Activated CD8-positive, alpha-beta T cell treated with anti-CD3 and anti-CD28 coated beads for 36 hours (primary cell): Measurements from ENCODE around the gene CDK1. TPM values are rescaled to one million over a fixed set of nuclear protein-coding genes. Genes with fewer than 3 reads are reported as not detected.

Source experiments
- ATAC-seq: fragments of 200-7000 bp; cut with Tn5 transposase; one replicate; pipeline ENCODE4 v1.10.0; 2021; ENCODE audit warnings: mild to moderate bottlenecking, moderate library complexity
- CTCF ChIA-PET: fragments of 350-600 bp; sonication (Branson Sonifier 250); formaldehyde crosslinking; loops from one replicate; lab custom pipeline; 2021; ENCODE audit warnings: antibody characterized with exemption; lab: Charles Lee
- POLR2A ChIA-PET: fragments of 350-600 bp; sonication (Branson Sonifier 250); formaldehyde crosslinking; loops from one replicate; lab custom pipeline; 2021; ENCODE audit warnings: antibody characterized with exemption; lab: Charles Lee
- DNase-seq: peaks from one replicate; pipeline ENCODE4 v3.0.0-alpha.2; 2020
- H3K27ac Mint-ChIP-seq: one replicate; pipeline ENCODE4 v1.8.0; 2021; ENCODE audit warnings: mild to moderate bottlenecking, mixed read lengths
- H3K27me3 Mint-ChIP-seq: one replicate; pipeline ENCODE4 v1.8.0; 2021; ENCODE audit warnings: mixed read lengths
- H3K36me3 Mint-ChIP-seq: one replicate; pipeline ENCODE4 v1.8.0; 2021; ENCODE audit warnings: low read depth, mixed read lengths
- H3K4me1 Mint-ChIP-seq: one replicate; pipeline ENCODE4 v1.8.0; 2021; ENCODE audit warnings: low read depth, mixed read lengths
- H3K4me3 Mint-ChIP-seq: one replicate; pipeline ENCODE4 v1.8.0; 2021; ENCODE audit warnings: mild to moderate bottlenecking, moderate library complexity, mixed read lengths
- H3K9me3 Mint-ChIP-seq: one replicate; pipeline ENCODE4 v1.8.0; 2021; ENCODE audit warnings: mixed read lengths
- intact Hi-C: fragments of 100-400 bp; cut with micrococcal nuclease; formaldehyde crosslinking; loops from one replicate; pipeline ENCODE4 v1.10.0; 2022
- total RNA-seq, 2 experiments: library from RNA; stranded (reverse); gene quantifications; one replicate each; pipeline ENCODE4 v1.2.3, GENCODE V29; 2021
- TF ChIP-seq, protein P1 (sequence below): fragments of 200-600 bp; IDR thresholded peaks from one replicate; pipeline ENCODE4 v1.8.0; 2022; ENCODE audit warnings: antibody characterized with exemption, mild to moderate bottlenecking

Gene CDK1
- total RNA-seq, 2 experiments from 2014 or later, result 108 to 112 TPM

DNA sequence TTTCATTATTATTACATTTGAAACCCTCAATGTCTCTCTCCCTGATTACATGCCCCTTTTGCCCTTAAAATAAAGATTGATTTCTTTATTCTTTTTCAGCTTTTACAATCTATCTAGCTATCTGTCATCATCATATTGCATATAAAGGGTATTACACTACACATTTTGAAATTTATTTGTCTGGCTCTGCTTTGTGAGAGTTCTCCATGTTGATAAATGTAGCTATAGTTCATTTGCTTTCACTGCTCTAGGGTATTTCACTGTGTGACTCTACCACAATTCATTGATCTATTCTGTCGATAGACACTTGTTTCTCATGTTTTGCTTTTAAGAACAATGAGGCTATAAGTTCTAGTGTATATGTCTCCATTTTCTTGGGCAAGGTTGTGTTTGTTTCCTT, 25.6 kb downstream of the CDK1 start:
- TF ChIP-seq, protein P1, sequence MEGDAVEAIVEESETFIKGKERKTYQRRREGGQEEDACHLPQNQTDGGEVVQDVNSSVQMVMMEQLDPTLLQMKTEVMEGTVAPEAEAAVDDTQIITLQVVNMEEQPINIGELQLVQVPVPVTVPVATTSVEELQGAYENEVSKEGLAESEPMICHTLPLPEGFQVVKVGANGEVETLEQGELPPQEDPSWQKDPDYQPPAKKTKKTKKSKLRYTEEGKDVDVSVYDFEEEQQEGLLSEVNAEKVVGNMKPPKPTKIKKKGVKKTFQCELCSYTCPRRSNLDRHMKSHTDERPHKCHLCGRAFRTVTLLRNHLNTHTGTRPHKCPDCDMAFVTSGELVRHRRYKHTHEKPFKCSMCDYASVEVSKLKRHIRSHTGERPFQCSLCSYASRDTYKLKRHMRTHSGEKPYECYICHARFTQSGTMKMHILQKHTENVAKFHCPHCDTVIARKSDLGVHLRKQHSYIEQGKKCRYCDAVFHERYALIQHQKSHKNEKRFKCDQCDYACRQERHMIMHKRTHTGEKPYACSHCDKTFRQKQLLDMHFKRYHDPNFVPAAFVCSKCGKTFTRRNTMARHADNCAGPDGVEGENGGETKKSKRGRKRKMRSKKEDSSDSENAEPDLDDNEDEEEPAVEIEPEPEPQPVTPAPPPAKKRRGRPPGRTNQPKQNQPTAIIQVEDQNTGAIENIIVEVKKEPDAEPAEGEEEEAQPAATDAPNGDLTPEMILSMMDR, result no peak
- Mint-ChIP-seq H3K4me3 (no peak overlapping the region), H3K27me3 (no peaks in the 10 kb centered on the region), H3K4me1 (no peaks in the 10 kb centered on the region), H3K36me3 (peaks cover 1% of the 10 kb centered on the region), H3K27ac (no peak overlapping the region), H3K9me3 (no peaks in the 10 kb centered on the region)
- intact Hi-C loops, result no loop called here
- no peak for ATAC-seq
- DNase-seq, result no peak
- CTCF ChIA-PET, result interaction anchor here (1.1 kb wide), 1 partner anchor 13 kb away, joined by 4 read pairs; no protein-coding TSS in a partner anchor
- POLR2A ChIA-PET, result interaction anchor here (0.6 kb wide), 1 partner anchor 12 kb away, joined by 3 read pairs; no protein-coding TSS in a partner anchor

DNA sequence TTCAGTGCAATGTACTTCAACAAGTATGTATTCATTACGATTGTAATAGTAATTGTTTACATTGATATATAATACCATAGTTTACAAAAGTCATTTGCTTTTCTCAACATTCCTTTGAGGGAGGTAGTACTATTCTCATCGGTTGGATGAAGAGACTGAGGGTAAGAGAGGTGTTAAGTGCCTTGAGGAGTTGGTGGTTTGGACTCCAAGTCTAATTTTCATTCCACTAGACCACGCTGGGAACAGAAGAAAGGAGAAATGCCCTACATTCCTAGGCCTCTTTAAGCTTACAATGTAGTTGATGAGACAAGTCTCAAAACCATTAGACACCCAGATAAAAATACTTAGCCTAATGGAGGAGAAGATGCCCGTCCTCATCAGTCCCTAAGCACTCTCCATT, 28.6 kb downstream of the CDK1 start:
- Mint-ChIP-seq H3K4me1 (no peaks in the 10 kb centered on the region), H3K36me3 (no peaks in the 10 kb centered on the region), H3K27me3 (no peaks in the 10 kb centered on the region), H3K4me3 (no peak overlapping the region), H3K27ac (no peak overlapping the region), H3K9me3 (no peaks in the 10 kb centered on the region)
- CTCF ChIA-PET, result interaction anchor here (0.6 kb wide), 1 partner anchor 15 kb away, joined by 3 read pairs; no protein-coding TSS in a partner anchor
- intact Hi-C loops, result no loop called here
- TF ChIP-seq, protein P1, result no peak
- POLR2A ChIA-PET, result no interaction called here
- no peak for DNase-seq
- no peak for ATAC-seq

DNA sequence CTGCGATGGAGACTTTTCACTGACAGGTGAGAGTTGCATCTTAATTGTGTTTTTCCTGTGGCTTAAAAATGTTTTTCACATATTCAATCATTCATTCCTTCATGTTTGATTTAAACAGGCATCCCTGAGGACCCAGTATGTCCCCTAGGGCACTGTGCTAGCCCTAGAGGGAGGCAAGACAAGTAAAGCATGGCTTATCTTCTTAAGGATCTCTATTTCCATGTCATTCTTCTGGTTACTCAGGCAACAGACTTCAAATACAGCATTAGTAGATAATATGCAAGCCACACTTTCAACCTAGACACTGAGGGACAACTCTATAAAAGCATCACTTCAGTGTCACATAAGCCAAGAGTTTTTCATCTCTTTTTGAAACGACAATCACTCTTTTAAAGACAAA, 29.2 kb downstream of the CDK1 start:
- CTCF ChIA-PET, result no interaction called here
- no peaks in the 10 kb centered on the region for H3K27me3 Mint-ChIP-seq
- no peak overlapping the region for H3K4me3 Mint-ChIP-seq

DNA sequence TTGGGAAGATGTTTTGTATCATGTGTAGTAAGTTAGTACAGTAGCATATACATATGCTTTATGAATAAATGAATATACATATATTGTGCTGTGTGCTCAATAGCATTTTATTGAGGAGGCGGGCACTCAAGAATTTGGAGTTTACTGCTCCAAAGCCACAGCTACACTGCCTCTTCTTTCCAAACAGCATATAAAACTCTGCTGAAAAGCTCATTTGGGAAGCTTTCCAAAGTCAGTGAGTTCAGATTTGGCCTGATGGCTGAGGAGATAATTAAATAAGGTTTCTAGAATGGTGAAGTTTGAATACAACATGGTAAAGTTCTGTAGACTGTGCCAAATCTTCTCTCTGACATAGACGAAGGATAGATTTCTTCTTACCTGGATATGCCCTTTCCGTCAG, 29.8 kb downstream of the CDK1 start:
- DNase-seq (no peak), ATAC-seq (no peak)
- Mint-ChIP-seq H3K27me3 (no peaks in the 10 kb centered on the region), H3K4me3 (no peak overlapping the region), H3K4me1 (no peaks in the 10 kb centered on the region), H3K36me3 (no peaks in the 10 kb centered on the region), H3K9me3 (no peaks in the 10 kb centered on the region), H3K27ac (no peak overlapping the region)
- CTCF ChIA-PET, result interaction anchor here (1.3 kb wide), 1 partner anchor 9 kb away, joined by 3 read pairs; no protein-coding TSS in a partner anchor
- TF ChIP-seq, protein P1, result no peak
- POLR2A ChIA-PET, result no interaction called here
- intact Hi-C loops, result no loop called here

More for the DNA sequence above, 29.2 kb downstream of the CDK1 start:
- DNase-seq, result no peak
- Mint-ChIP-seq H3K36me3 (no peaks in the 10 kb centered on the region), H3K9me3 (no peaks in the 10 kb centered on the region), H3K4me1 (no peaks in the 10 kb centered on the region), H3K27ac (no peak overlapping the region)
- no peak for ATAC-seq
- TF ChIP-seq, protein P1, result no peak
- POLR2A ChIA-PET, result no interaction called here
- intact Hi-C loops, result no loop called here

DNA sequence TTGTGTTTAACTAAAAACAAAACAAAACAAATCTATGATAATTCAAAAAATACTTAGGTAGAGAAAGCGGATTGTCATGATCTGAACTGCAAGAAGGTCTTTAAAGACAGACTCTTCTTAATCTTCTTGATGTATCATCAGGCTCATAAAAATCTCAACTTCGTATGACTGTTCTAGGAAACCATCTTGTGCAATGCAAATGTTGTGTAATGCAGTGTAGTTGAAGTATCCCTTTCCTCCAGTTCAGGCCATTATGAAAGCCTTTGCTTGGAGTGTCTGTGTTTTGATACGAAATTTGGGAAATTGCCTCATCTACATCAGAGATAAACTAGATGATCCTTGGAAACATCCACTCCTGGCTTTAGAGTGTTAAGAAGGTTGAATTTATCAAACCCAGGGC, 30.9 kb downstream of the CDK1 start:
- ChIA-PET CTCF (interaction anchor here (1.3 kb wide), 1 partner anchor 8 kb away, joined by 3 read pairs; no protein-coding TSS in a partner anchor), POLR2A (no interaction called here)
- no peaks in the 10 kb centered on the region for H3K4me1 Mint-ChIP-seq

More for the DNA sequence above, 30.9 kb downstream of the CDK1 start:
- DNase-seq, result no peak
- Mint-ChIP-seq H3K4me3 (no peak overlapping the region), H3K36me3 (no peaks in the 10 kb centered on the region), H3K27me3 (no peaks in the 10 kb centered on the region), H3K9me3 (no peaks in the 10 kb centered on the region), H3K27ac (no peak overlapping the region)
- TF ChIP-seq, protein P1, result no peak
- ATAC-seq, result no peak
- intact Hi-C loops, result no loop called here
